HEK293T (cell line): Measurements from ENCODE around the gene PROS1.

Experiments used
- ARNT ChIP-seq: fragments of 450-650 bp; IDR thresholded peaks from 2 replicates; pipeline ENCODE4 v1.6.1; 2017; ENCODE audit warnings: mild to moderate bottlenecking
- ELF4 ChIP-seq: fragments of 450-650 bp; IDR thresholded peaks from 2 replicates; pipeline ENCODE4 v1.6.1; 2017; ENCODE audit warnings: antibody characterized with exemption
- FOXA1 ChIP-seq: fragments of 450-650 bp; IDR thresholded peaks from 2 replicates; pipeline ENCODE4 v1.6.1; 2016; ENCODE audit warnings: mild to moderate bottlenecking
- FOXM1 ChIP-seq: fragments of 450-650 bp; IDR thresholded peaks from 2 replicates; pipeline ENCODE4 v1.6.1; 2017; ENCODE audit warnings: mild to moderate bottlenecking, borderline replicate concordance
- SP1 ChIP-seq: fragments of 450-650 bp; IDR thresholded peaks from 2 replicates; pipeline ENCODE4 v1.6.1; 2017

DNA sequence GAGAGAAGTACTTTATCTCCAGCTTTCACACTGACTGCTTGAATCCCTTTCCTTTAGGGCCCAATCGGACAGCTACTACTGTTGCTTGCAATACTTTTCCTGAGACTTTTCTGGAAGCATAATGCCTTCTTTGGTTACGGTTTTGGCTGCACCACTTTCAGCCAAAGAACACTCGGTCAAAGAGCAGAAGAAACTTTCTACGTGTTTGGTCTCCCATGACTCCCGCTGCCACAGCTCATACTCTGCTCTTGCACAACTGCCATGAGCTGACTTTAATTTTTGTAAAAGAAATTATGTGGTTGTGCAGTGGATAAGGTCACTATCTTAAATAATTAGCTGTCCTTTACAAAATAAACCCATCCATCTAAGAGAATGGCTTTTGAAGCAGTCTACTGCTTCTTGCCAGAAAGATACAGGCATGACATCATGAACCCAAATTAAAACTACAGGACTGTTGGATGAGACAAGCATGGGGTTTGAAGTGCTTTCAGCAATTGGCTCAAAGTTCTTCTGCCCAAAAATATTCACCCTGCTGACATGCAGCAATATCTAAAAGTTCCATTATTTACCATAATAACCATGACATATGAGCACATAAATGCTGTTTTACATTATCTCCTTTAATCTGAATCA lies 42.0 kb downstream of the PROS1 start:
- no peak for TF ChIP-seq ELF4
- TF ChIP-seq SP1 = no peak
- TF ChIP-seq FOXM1 = no peak
- no peak for TF ChIP-seq FOXA1
- TF ChIP-seq ARNT = no peak
